Measurements from ENCODE around the gene SALL1. TPM values are rescaled to one million over a fixed set of nuclear protein-coding genes. Genes with fewer than 3 reads are reported as not detected.

The SALL1 gene
- total RNA-seq, 1 experiment from 2014 or later = not detected

DNA sequence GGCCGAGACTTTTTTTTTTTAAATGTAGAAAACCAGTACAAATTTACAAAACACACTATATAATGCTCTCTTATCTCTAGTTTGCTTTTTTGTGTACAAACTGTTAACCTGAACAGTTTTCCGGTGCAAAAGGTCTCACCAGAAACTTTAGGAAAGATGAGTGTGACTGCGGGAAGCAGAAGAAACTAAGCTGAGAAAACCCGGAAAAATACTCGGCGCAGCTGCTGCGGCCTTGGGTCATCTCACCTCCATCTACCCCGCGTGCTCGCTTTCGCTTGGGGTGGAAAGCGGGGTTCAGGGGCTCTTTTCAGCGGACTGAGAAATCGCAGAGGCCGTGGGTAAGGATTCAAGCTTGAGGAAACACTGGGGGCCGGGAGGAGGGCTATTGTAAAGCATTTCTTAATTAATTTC is 1.8 kb downstream of the SALL1 start:
- Mint-ChIP-seq H3K4me1 (ENCODE audit: insufficient read depth, unreplicated experiment) (peaks cover 16% of the 10 kb centered on the region), H3K27me3 (ENCODE audit: insufficient read depth, unreplicated experiment) (no peaks in the 10 kb centered on the region), H3K27ac (ENCODE audit: low read depth, unreplicated experiment) (peak overlapping the region; percentile 52), H3K9me3 (ENCODE audit: unreplicated experiment) (peaks cover 9% of the 10 kb centered on the region), H3K36me3 (ENCODE audit: insufficient read depth, unreplicated experiment) (no peaks in the 10 kb centered on the region), H3K4me3 (ENCODE audit: unreplicated experiment) (no peak overlapping the region)
- CTCF ChIA-PET = no interaction called here
- intact Hi-C loops (cut with micrococcal nuclease) = loop anchor here (10.0 kb wide), 1 partner anchor 376 kb away; no protein-coding TSS in a partner anchor
- TF ChIP-seq, protein P1, sequence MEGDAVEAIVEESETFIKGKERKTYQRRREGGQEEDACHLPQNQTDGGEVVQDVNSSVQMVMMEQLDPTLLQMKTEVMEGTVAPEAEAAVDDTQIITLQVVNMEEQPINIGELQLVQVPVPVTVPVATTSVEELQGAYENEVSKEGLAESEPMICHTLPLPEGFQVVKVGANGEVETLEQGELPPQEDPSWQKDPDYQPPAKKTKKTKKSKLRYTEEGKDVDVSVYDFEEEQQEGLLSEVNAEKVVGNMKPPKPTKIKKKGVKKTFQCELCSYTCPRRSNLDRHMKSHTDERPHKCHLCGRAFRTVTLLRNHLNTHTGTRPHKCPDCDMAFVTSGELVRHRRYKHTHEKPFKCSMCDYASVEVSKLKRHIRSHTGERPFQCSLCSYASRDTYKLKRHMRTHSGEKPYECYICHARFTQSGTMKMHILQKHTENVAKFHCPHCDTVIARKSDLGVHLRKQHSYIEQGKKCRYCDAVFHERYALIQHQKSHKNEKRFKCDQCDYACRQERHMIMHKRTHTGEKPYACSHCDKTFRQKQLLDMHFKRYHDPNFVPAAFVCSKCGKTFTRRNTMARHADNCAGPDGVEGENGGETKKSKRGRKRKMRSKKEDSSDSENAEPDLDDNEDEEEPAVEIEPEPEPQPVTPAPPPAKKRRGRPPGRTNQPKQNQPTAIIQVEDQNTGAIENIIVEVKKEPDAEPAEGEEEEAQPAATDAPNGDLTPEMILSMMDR (IDR thresholded peaks at IDR 0.05; ENCODE audit: unreplicated experiment) = no peak
- POLR2A ChIA-PET = interaction anchor here (0.7 kb wide), 1 partner anchor 23 kb away, joined by 6 read pairs; no protein-coding TSS in a partner anchor
- no peak for DNase-seq (ENCODE audit: unreplicated experiment)
- no TSS peak for BruUV-seq (replicated peaks)

DNA sequence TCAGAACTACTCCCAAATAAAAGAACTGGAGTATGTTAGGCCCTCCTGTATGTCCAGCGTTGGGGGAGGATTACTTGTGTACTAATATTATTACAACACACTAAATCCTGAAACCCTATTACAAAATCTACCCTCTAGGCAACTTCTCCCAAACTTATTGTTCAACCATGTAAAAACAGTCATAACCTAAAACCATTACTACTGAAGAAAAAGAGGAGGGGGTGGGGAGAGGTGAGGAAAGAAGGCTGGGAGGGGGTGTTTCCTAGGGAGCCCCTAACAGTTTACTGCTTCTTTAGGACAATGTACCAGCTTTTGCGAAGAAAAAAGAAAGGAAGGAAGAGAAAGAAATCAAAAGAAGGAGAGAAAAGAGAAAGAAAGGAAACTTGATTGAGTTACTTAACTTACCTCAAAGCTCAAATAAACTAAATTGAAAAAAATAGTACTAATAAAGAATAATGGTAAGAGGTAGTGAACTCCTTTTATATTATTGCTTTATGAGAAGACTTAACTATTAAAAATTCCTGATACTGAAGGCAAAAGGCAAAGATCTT is 2.3 kb downstream of the SALL1 start:
- ChIA-PET CTCF (interaction anchor here (0.6 kb wide), 1 partner anchor 195 kb away, joined by 3 read pairs; no protein-coding TSS in a partner anchor), POLR2A (interaction anchor here (0.7 kb wide), 2 partner anchors 23 to 571 kb away, joined by 3 to 6 read pairs; no protein-coding TSS in a partner anchor)
- peaks cover 9% of the 10 kb centered on the region for H3K9me3 Mint-ChIP-seq (ENCODE audit: unreplicated experiment)
- no peaks in the 10 kb centered on the region for H3K27me3 Mint-ChIP-seq (ENCODE audit: insufficient read depth, unreplicated experiment)
- H3K4me3 Mint-ChIP-seq (ENCODE audit: unreplicated experiment) = no peak overlapping the region
- no TSS peak for BruUV-seq (replicated peaks)
- TF ChIP-seq, protein P1 (IDR thresholded peaks at IDR 0.05; ENCODE audit: unreplicated experiment) = no peak
- H3K4me1 Mint-ChIP-seq (ENCODE audit: insufficient read depth, unreplicated experiment) = peaks cover 16% of the 10 kb centered on the region
- intact Hi-C loops (cut with micrococcal nuclease) = loop anchor here (10.0 kb wide), 1 partner anchor 376 kb away; no protein-coding TSS in a partner anchor
- H3K36me3 Mint-ChIP-seq (ENCODE audit: insufficient read depth, unreplicated experiment) = no peaks in the 10 kb centered on the region
- peak overlapping the region; percentile 52 for H3K27ac Mint-ChIP-seq (ENCODE audit: low read depth, unreplicated experiment)
- peak; percentile 9 for DNase-seq (ENCODE audit: unreplicated experiment)

DNA sequence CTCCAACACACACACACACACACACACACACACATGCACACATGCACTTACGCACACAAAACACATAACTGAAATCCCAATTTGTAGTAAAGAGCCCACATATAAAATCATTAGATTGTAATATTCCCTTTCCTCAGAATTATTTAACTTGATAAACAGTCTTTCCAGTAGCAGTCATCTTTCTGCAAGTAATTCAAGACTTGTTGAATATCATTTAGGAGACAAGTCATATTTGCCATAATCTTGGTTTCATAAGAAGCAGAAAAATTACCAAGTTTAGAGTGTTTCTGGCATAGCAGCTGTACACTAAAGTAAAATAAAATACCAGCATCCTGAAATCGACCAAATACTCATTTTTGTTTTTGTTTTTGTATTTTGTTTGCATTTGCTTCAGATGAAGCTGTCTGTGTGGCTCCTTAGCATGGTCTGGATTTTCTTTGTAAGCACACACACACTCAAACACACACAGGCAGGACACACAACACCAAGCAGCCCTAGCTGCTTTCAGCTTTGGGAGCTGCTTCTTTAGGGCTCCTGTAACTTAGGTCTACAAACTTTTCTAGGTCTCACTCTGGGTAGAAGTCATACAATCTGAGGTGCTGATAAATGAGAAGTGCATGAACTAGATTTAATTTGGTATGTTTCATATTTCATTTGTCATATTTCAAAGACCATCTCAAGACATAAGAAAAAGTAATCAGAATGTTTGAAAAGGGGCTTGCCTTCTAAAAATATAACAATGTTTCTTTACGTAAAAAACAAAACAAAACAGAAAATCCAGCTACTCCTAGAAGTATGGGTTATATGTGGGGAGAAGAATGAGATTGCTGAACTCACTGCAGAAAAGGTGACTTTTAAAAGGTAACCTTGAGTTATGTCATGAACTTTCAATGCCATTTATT is 3.0 kb downstream of the SALL1 start:
- Mint-ChIP-seq H3K4me1 (ENCODE audit: insufficient read depth, unreplicated experiment) (peaks cover 16% of the 10 kb centered on the region), H3K27me3 (ENCODE audit: insufficient read depth, unreplicated experiment) (no peaks in the 10 kb centered on the region), H3K4me3 (ENCODE audit: unreplicated experiment) (no peak overlapping the region), H3K9me3 (ENCODE audit: unreplicated experiment) (peaks cover 2% of the 10 kb centered on the region), H3K27ac (ENCODE audit: low read depth, unreplicated experiment) (peak overlapping the region; percentile 52), H3K36me3 (ENCODE audit: insufficient read depth, unreplicated experiment) (no peaks in the 10 kb centered on the region)
- TF ChIP-seq, protein P1 (IDR thresholded peaks at IDR 0.05; ENCODE audit: unreplicated experiment) = no peak
- intact Hi-C loops (cut with micrococcal nuclease) = loop anchor here (10.0 kb wide), 1 partner anchor 377 kb away; no protein-coding TSS in a partner anchor
- DNase-seq (ENCODE audit: unreplicated experiment) = no peak
- POLR2A ChIA-PET = interaction anchor here (0.7 to 1.1 kb wide), 3 partner anchors 10 to 570 kb away, joined by 3 read pairs; no protein-coding TSS in a partner anchor
- CTCF ChIA-PET = interaction anchor here (0.6 to 1.0 kb wide), 3 partner anchors 25 to 195 kb away, joined by 3 to 4 read pairs (median 3); no protein-coding TSS in a partner anchor
- no TSS peak for BruUV-seq (replicated peaks)
